Adrenal gland (tissue), 19 donors: Measurements from ENCODE around the gene SLC5A10. TPM values are rescaled to one million over a fixed set of nuclear protein-coding genes. Genes with fewer than 3 reads are reported as not detected.

Experiments
- DNase-seq, 7 donors: peaks; one replicate each; pipeline ENCODE4 v3.0.0-alpha.2; 2019 to 2020
- H3K27ac ChIP-seq, 5 donors: fragments of 200-600 bp; sonication (generic) in 4 of 5; 1 replicate in 3 of 5; 2 replicates in 2 of 5; pipeline versions ENCODE4 v1.5.1 to v1.8.0; 2016 to 2020; ENCODE audit warnings: mild to moderate bottlenecking in 1 of 5
- H3K27me3 ChIP-seq: fragments of 200-600 bp; 2 replicates; pipeline ENCODE4 v1.8.0; 2021
- H3K36me3 ChIP-seq, 2 donors: fragments of 200-600 bp; replicated peaks in 1 of 2; 1 replicate in 1 of 2; 2 replicates in 1 of 2; pipeline versions ENCODE4 v1.5.1 to v1.8.0; 2018 to 2022
- H3K4me1 ChIP-seq, 2 donors: fragments of 200-600 bp; replicated peaks in 1 of 2; 1 replicate in 1 of 2; 2 replicates in 1 of 2; pipeline versions ENCODE4 v1.5.1 to v1.8.0; 2018 to 2021
- H3K4me3 ChIP-seq, 4 donors: fragments of 200-600 bp; sonication (generic) in 3 of 4; one replicate each; pipeline ENCODE4 v1.5.1; 2016 to 2018
- H3K9me3 ChIP-seq, 3 donors: fragments of 200-600 bp; sonication (generic) in 1 of 3; replicated peaks in 1 of 3; 1 replicate in 2 of 3; 2 replicates in 1 of 3; pipeline versions ENCODE4 v1.5.1 to v1.8.0; 2016 to 2021
- POLR2A ChIP-seq, 2 donors: fragments of 450-650 bp; IDR thresholded peaks; one replicate each; pipeline ENCODE4 v1.6.1; 2017; ENCODE audit warnings: antibody characterized with exemption in 2 of 2, mild to moderate bottlenecking in 2 of 2, moderate library complexity in 1 of 2
- WGBS, 4 donors: extraction: QIAGEN DNeasy Blood & Tissue Kit in 2 of 4; methylation state at CpG; one replicate each; pipeline versions ENCODE4 v1.1.5 to v1.1.7; 2013 to 2017; 5-methylcytosine and 5-hydroxymethylcytosine counted together
- intact Hi-C, 2 donors: fragments of 100-400 bp; cut with DNase I; formaldehyde crosslinking; loops; one replicate each; pipeline versions ENCODE4 v1.14.1 to v1.15.0; 2022 to 2023
- long read RNA-seq, 10 donors: library from polyadenylated mRNA in 3 of 10; unstranded in 2 of 10; stranded (forward) in 1 of 10; transcript quantifications; one replicate each; pipeline ENCODE4 v2.0.0 and lab custom pipeline, GENCODE V29; 2021 to 2026
- polyA plus RNA-seq, 3 donors: library from polyadenylated mRNA; stranded (reverse); fragments of 200-250 nt in 2 of 3; fragments of 350-450 nt in 1 of 3; fragmentation: Illumina TruSeq in 1 of 3; extraction: RNeasy Lipid Tissue Mini Kit (QIAGEN cat#74804) in 1 of 3; gene quantifications; one replicate each; pipeline ENCODE4 v1.2.3, GENCODE V29; 2013 to 2014
- total RNA-seq, 9 donors: library from RNA; depleted of rRNA in 4 of 9; stranded (reverse); fragments of >200 nt in 4 of 9; fragments of 120-200 nt in 1 of 9; fragmentation: NEBNext Ultra II Directional in 1 of 9; extraction: Animal tissue kit (Norgen Biotek cat#: 25700) in 1 of 9; gene quantifications; one replicate each; pipeline versions ENCODE4 v1.1.0 to v1.2.4, GENCODE V29; 2013 to 2023
- TF ChIP-seq, protein P1 (sequence below), 6 experiments: fragments of 450-650 bp in 4 of 6; fragments of 200-600 bp in 2 of 6; sonication (generic) in 1 of 6; IDR thresholded peaks; 1 replicate in 5 of 6; 2 replicates in 1 of 6; pipeline versions ENCODE4 v1.5.1 to v1.8.0; 2016 to 2021; ENCODE audit warnings: antibody characterized with exemption in 6 of 6, mild to moderate bottlenecking in 2 of 6, moderate library complexity in 1 of 6
- donor health status: healthy with polysubstance abuse.
- donor health status: Bipolar disorder and iron deficiency.
- donor health status: DM: yes; HTN: yes; CAD: no.
- donor health status: DM: no; HTN: no; CAD: no.
- donor health status: DM: no; HTN: no; CAD: no.
- donor health status: DM: yes; HTN: yes; CAD: no.

The SLC5A10 gene
- under 1 TPM in 2 of 9 donors, not detected in 7; 0.16 to 0.94 TPM for total RNA-seq
- polyA plus RNA-seq, result under 1 TPM in 2 of 3 donors, not detected in 1; 0.20 to 0.24 TPM
- long read RNA-seq, donor 1, result 0 reads
- long read RNA-seq, donor 2, result 0 reads
- long read RNA-seq, donor 3, partial matches to known transcripts, result 9 of 9 reads
- long read RNA-seq, donor 3, other reads (novel, unspliced or antisense), result 0 of 9 reads
- long read RNA-seq, donor 4, result 0 reads
- long read RNA-seq, donor 5, result 0 reads
- long read RNA-seq, donor 6, result 0 reads
- long read RNA-seq, donor 7, result 0 reads
- long read RNA-seq, donor 8, result 0 reads
- long read RNA-seq, donor 9, result 0 reads
- long read RNA-seq, donor 10, result 0 reads

DNA sequence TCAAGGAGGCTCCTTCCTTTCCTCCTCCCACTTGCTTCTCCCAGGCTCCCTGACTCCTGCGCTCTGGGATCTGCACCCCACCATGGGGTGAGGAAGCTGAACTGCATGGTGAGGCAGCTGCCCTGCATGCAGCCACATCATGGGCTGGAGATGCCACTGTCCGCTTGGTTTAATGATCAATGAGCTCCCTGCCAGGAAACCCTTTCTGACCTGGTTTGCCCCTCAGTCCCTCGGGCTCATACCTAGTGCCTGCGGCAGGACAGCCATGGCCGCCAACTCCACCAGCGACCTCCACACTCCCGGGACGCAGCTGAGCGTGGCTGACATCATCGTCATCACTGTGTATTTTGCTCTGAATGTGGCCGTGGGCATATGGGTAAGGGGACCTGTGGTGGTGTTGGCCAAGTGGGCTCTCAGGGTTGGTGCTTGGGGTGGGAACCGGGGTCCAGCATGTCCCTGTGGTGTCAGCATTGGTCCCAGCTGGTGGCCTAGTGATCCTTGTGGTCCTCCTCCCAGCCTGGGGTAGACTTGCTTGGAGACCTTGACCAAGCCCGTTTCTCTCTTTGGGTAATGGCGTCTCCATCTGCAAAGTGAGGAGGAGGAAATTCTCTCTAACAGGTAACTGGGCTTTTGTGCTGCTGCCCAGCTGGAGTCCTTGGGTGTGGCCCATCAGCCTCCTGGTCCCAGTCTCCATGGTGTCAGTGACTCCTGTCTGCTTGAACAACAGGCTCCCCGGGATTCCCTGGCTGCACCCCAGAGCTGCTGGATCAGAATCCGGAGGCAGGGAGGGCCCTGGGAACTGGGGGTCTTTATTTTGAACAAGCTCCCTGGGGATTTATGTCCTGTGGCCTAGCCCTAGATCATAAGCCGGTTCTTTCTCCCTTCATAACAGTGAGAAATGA is at the start of gene SLC5A10:
TSS of gene SLC5A10 (plus strand) at position 225 of the 902 bp plus-strand sequence. CDS start at position 266, 41 bp downstream.
- Histone ChIP-seq H3K4me3 (no peak within 1 kb of the TSS), H3K27me3 (no peaks in the 10 kb centered on the region), H3K4me1 (no peaks in the 10 kb centered on the region), H3K9me3 (no peaks in the 10 kb centered on the region), H3K36me3 (no peaks in the 10 kb centered on the region), H3K27ac (no peak within 1 kb of the TSS)
- intact Hi-C loops, result no loop called here
- TF ChIP-seq, protein P1, sequence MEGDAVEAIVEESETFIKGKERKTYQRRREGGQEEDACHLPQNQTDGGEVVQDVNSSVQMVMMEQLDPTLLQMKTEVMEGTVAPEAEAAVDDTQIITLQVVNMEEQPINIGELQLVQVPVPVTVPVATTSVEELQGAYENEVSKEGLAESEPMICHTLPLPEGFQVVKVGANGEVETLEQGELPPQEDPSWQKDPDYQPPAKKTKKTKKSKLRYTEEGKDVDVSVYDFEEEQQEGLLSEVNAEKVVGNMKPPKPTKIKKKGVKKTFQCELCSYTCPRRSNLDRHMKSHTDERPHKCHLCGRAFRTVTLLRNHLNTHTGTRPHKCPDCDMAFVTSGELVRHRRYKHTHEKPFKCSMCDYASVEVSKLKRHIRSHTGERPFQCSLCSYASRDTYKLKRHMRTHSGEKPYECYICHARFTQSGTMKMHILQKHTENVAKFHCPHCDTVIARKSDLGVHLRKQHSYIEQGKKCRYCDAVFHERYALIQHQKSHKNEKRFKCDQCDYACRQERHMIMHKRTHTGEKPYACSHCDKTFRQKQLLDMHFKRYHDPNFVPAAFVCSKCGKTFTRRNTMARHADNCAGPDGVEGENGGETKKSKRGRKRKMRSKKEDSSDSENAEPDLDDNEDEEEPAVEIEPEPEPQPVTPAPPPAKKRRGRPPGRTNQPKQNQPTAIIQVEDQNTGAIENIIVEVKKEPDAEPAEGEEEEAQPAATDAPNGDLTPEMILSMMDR (IDR thresholded peaks at IDR 0.05), result no peak
- TF ChIP-seq POLR2A (IDR thresholded peaks at IDR 0.05), result no peak
- DNase-seq, result no peak
- WGBS, 4 donors, result 82 to 91% (median 85%) methylated on average over 9 to 17 of the region's 17 CpGs

DNA sequence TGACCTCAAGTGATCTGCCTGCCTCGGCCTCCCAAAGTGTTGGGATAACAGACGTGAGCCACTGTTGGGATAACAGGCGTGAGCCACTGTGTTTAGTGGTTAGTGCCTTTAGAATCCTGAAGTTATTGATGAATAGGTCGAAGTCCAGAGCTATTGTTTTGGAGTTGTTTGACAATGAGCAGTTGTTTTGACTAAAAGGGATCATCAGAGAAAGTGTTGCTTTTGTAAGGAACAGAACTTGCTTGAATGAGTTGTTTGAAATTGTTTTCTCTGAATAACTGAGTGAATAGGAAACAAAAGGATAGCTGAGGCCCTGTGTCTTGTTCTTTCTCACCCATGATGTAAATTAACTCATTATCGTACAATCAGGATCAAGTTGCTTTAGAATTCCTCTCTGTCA is 47.5 kb upstream of the SLC5A10 start:
- no peaks in the 10 kb centered on the region for H3K9me3 ChIP-seq
- 92 to 94% (median 93%) methylated on average over 5 of the region's 5 CpGs for WGBS, 4 donors
- no peak for TF ChIP-seq POLR2A (IDR thresholded peaks at IDR 0.05)
- TF ChIP-seq, protein P1 (IDR thresholded peaks at IDR 0.05), result no peak
- no peak overlapping the region for H3K27ac ChIP-seq
- no peak for DNase-seq
- peaks cover 0 to 4% of the 10 kb centered on the region in 2 donors for H3K4me1 ChIP-seq
- no peaks in the 10 kb centered on the region for H3K36me3 ChIP-seq
- H3K4me3 ChIP-seq, result no peak overlapping the region
- H3K27me3 ChIP-seq, result no peaks in the 10 kb centered on the region
- intact Hi-C loops, result no loop called here

DNA sequence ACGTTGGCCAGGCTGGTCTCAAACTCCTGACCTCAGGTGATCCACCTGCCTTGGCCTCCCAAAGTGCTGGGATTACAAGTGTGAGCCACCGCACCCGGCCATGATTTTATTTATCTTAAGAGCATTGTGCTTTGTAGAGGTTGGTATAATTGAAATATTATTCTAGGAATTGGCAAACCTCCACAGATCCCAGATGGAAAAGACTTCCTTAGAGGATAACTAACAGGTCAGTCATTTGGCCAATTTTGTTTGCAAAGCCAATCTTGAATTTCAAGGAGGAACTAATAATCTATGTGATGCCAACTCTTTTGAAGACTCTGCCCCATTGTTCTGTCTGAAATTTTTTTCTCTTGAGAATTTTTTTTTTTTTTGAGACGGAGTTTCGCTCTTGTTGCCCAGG is 46.7 kb upstream of the SLC5A10 start:
- WGBS, 4 donors, result 84 to 100% (median 92%) methylated on average over 5 of the region's 5 CpGs
- TF ChIP-seq POLR2A (IDR thresholded peaks at IDR 0.05), result no peak
- TF ChIP-seq, protein P1 (IDR thresholded peaks at IDR 0.05), result no peak
- intact Hi-C loops, result no loop called here

DNA sequence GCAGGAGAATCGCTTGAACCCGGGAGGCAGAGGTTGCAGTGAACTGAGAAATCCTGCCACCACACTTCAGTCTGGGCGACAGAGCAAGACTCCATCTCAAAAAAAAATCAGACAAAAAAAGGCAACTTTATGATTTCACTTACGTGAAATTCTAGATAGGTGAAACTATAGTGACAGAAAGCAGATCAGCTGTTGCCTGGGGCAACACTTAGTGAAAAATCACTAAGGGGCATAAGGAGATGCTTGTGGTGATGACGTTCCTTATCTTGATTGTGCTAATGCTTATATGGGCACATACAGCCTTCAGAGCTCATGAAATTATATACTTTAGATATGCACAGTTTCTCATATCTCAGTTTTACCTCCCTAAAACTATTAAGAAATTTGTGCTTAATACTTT is 41.6 kb upstream of the SLC5A10 start:
- Histone ChIP-seq H3K9me3 (no peaks in the 10 kb centered on the region), H3K27me3 (no peaks in the 10 kb centered on the region), H3K27ac (no peak overlapping the region), H3K4me1 (no peaks in the 10 kb centered on the region), H3K4me3 (no peak overlapping the region), H3K36me3 (peaks cover 0 to 8% of the 10 kb centered on the region in 2 donors)
- peak in 1 of 7 donors; percentile 7 for DNase-seq
- WGBS, 4 donors, result 90 to 97% (median 92%) methylated on average over 5 of the region's 5 CpGs
- intact Hi-C loops, result no loop called here
- TF ChIP-seq, protein P1 (IDR thresholded peaks at IDR 0.05), result no peak
- TF ChIP-seq POLR2A (IDR thresholded peaks at IDR 0.05), result no peak

More for the DNA sequence above, 46.7 kb upstream of the SLC5A10 start:
- Histone ChIP-seq H3K27me3 (no peaks in the 10 kb centered on the region), H3K4me1 (peaks cover 0 to 4% of the 10 kb centered on the region in 2 donors), H3K4me3 (no peak overlapping the region), H3K27ac (no peak overlapping the region), H3K9me3 (no peaks in the 10 kb centered on the region), H3K36me3 (no peaks in the 10 kb centered on the region)
- DNase-seq, result no peak
